Measurements from ENCODE around the gene AGPAT2.

GRCh38 chr9:136705564-136705963 is 18.3 kb upstream of the AGPAT2 start:
- TF ChIP-seq POLR2A (IDR thresholded peaks at IDR 0.05) (no peak), CTCF (IDR thresholded peaks at IDR 0.05) (no peak)
